Measurements from ENCODE around the gene PLAC9. TPM values are rescaled to one million over a fixed set of nuclear protein-coding genes. Genes with fewer than 3 reads are reported as not detected.

The PLAC9 gene
- total RNA-seq, 4 donors from 2014 or later, result 4.0 to 12.4 (median 8.9) TPM

GRCh38 chr10:80187060-80187459 is 54.5 kb downstream of the PLAC9 start:
- no peak overlapping the region for H3K4me3 ChIP-seq
- H3K36me3 ChIP-seq, result no peaks in the 10 kb centered on the region
- H3K9me3 ChIP-seq, result no peaks in the 10 kb centered on the region
- peak overlapping the region; percentile 65 to 86 (median 80) for H3K27ac ChIP-seq
- no peak for DNase-seq
- peaks cover 8 to 75% (median 29%) of the 10 kb centered on the region in 4 donors for H3K4me1 ChIP-seq
- H3K27me3 ChIP-seq, result no peaks in the 10 kb centered on the region
- TF ChIP-seq POLR2A (IDR thresholded peaks at IDR 0.05) (no peak), CTCF (IDR thresholded peaks at IDR 0.05) (no peak)

GRCh38 chr10:80187465-80188409 is 55.2 kb downstream of the PLAC9 start:
- peaks cover 10 to 76% (median 32%) of the 10 kb centered on the region in 4 donors for H3K4me1 ChIP-seq
- DNase-seq, result peak; percentile 74 to 95 (median 91)
- H3K27me3 ChIP-seq, result no peaks in the 10 kb centered on the region
- H3K9me3 ChIP-seq, result no peaks in the 10 kb centered on the region
- peak overlapping the region; percentile 65 to 86 (median 80) for H3K27ac ChIP-seq
- TF ChIP-seq CTCF (IDR thresholded peaks at IDR 0.05) (peak in 1 of 6 experiments; percentile 4), POLR2A (IDR thresholded peaks at IDR 0.05) (peak in 1 of 2 donors; percentile 24)
- H3K4me3 ChIP-seq, result peak overlapping the region in 3 of 4 donors; percentile 6 to 15 (median 14)
- no peaks in the 10 kb centered on the region for H3K36me3 ChIP-seq

GRCh38 chr10:80188713-80189112 is 56.2 kb downstream of the PLAC9 start:
- Histone ChIP-seq H3K36me3 (no peaks in the 10 kb centered on the region), H3K27me3 (no peaks in the 10 kb centered on the region), H3K4me3 (no peak overlapping the region), H3K4me1 (peaks cover 10 to 74% (median 32%) of the 10 kb centered on the region in 4 donors), H3K27ac (peak overlapping the region; percentile 65 to 86 (median 80)), H3K9me3 (no peaks in the 10 kb centered on the region)
- TF ChIP-seq CTCF (IDR thresholded peaks at IDR 0.05) (no peak), POLR2A (IDR thresholded peaks at IDR 0.05) (no peak)
- DNase-seq, result no peak

DNA sequence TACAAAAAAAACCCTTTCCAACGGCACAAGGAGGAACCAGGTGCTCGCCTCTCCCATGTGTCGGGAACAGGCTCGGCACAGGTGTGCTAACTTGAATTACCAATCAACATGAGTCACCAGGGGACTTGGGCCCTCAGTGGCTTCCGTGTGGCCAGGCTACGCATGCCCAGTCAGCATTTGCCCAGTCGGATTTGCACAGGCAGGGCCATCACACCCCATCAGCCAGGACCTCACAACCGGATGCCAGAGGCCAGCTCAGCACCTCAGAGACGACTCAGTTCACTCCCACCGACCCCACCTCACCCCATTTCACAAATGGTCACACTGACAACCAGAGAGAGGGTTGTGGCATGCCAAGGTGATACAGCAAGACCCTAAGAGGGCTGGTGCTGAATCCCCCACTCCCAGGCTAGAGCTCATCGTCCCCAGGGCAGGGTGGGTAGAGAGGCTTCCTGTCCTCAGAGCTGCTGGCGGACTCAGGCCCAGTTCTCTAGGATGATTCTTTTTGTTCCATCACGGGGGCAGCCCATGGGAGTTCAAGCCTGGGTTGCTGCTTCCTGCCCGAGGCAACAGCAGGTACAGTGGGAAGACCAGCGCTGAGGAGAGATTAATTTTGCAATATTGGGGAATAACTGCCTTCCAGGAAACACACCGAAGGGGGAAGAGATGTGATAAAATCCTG is 59.2 kb downstream of the PLAC9 start:
- H3K4me3 ChIP-seq, result no peak overlapping the region
- no peaks in the 10 kb centered on the region for H3K9me3 ChIP-seq
- peaks cover 12 to 82% (median 39%) of the 10 kb centered on the region in 4 donors for H3K4me1 ChIP-seq
- TF ChIP-seq POLR2A (IDR thresholded peaks at IDR 0.05), result peak; percentile 34 to 88
- TF ChIP-seq CTCF (IDR thresholded peaks at IDR 0.05), result no peak
- H3K27me3 ChIP-seq, result no peaks in the 10 kb centered on the region
- peak overlapping the region; percentile 60 to 88 (median 76) for H3K27ac ChIP-seq
- peak; percentile 51 to 92 (median 89) for DNase-seq
- H3K36me3 ChIP-seq, result no peaks in the 10 kb centered on the region

DNA sequence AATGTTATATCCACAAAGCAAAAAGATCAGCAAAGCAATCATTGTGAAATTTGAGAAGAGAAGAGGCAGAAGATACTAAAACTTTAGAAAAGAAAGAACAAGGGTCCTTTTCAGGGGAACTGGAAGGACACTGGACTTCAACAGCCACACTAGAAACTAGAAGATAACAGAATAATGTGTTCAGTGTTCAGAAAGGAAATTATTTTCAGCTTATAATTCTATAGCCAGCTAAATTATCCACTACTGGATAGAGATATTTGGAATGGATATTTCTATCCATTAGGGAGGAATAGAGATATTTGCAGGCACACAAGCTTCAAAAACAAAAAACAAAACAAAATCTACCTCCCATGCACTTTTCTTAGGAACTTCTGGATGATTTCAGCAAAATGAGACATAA is 60.0 kb downstream of the PLAC9 start:
- Histone ChIP-seq H3K27ac (peak overlapping the region in 2 of 4 donors; percentile 71 to 82), H3K4me1 (peaks cover 15 to 82% (median 40%) of the 10 kb centered on the region in 4 donors)

More for the DNA sequence above, 60.0 kb downstream of the PLAC9 start:
- H3K27me3 ChIP-seq, result no peaks in the 10 kb centered on the region
- H3K4me3 ChIP-seq, result no peak overlapping the region
- TF ChIP-seq POLR2A (IDR thresholded peaks at IDR 0.05), result no peak
- no peak for TF ChIP-seq CTCF (IDR thresholded peaks at IDR 0.05)
- H3K36me3 ChIP-seq, result no peaks in the 10 kb centered on the region
- DNase-seq, result no peak
- H3K9me3 ChIP-seq, result no peaks in the 10 kb centered on the region

Data from Peyer's patch (tissue), 4 donors.